Endodermal cell (in vitro differentiated cells): ENCODE results near the gene SH2B3. TPM values are rescaled to one million over a fixed set of nuclear protein-coding genes. Genes with fewer than 3 reads are reported as not detected.
A peak's percentile ranks its signal among the peaks of the same experiment; 100 is the strongest.

Experiments
- DNase-seq: peaks from one replicate; pipeline ENCODE4 v3.0.0-alpha.2; 2017
- H3K27ac ChIP-seq: 2 replicates; pipeline ENCODE4 v1.5.1; 2013; ENCODE audit warnings: mild to moderate bottlenecking, low read depth, low read length, moderate library complexity
- H3K27me3 ChIP-seq: 2 replicates; pipeline ENCODE4 v1.6.1; 2013; ENCODE audit warnings: mild to moderate bottlenecking, low read length, moderate library complexity; ENCODE audit not compliant: insufficient read depth, control insufficient read depth, poor library complexity, severe bottlenecking
- H3K36me3 ChIP-seq: 2 replicates; pipeline ENCODE4 v1.7.0; 2013; ENCODE audit warnings: mild to moderate bottlenecking, low read length, moderate library complexity; ENCODE audit not compliant: control insufficient read depth, insufficient read depth
- H3K4me1 ChIP-seq: one replicate; pipeline ENCODE4 v1.7.0; 2013; ENCODE audit warnings: low read length; ENCODE audit not compliant: control insufficient read depth, insufficient read depth
- H3K4me3 ChIP-seq: 2 replicates; pipeline ENCODE4 v1.5.1; 2013; ENCODE audit warnings: mild to moderate bottlenecking, low read length, moderate library complexity
- H3K9ac ChIP-seq: 2 replicates; pipeline ENCODE4 v1.6.1; 2013; ENCODE audit warnings: mild to moderate bottlenecking, low read length, moderate library complexity; ENCODE audit not compliant: poor library complexity, severe bottlenecking; ENCODE audit errors: extremely low read depth
- H3K9me3 ChIP-seq: 2 replicates; pipeline ENCODE4 v1.6.1; 2013; ENCODE audit warnings: mild to moderate bottlenecking, low read length, moderate library complexity; ENCODE audit not compliant: control insufficient read depth
- H3K27ac Mint-ChIP-seq: 2 replicates; pipeline ENCODE4 v1.8.0; 2020; ENCODE audit warnings: mixed read lengths
- H3K27me3 Mint-ChIP-seq: 2 replicates; pipeline ENCODE4 v1.8.0; 2021; ENCODE audit warnings: mild to moderate bottlenecking, mixed read lengths; ENCODE audit not compliant: insufficient read depth
- H3K36me3 Mint-ChIP-seq: 2 replicates; pipeline ENCODE4 v1.8.0; 2020; ENCODE audit warnings: low read depth, mixed read lengths
- H3K4me1 Mint-ChIP-seq: 2 replicates; pipeline ENCODE4 v1.8.0; 2020; ENCODE audit warnings: mixed read lengths
- H3K4me3 Mint-ChIP-seq: 2 replicates; pipeline ENCODE4 v1.8.0; 2020; ENCODE audit warnings: mild to moderate bottlenecking, moderate library complexity, mixed read lengths
- H3K9me3 Mint-ChIP-seq: 2 replicates; pipeline ENCODE4 v1.8.0; 2020; ENCODE audit warnings: mild to moderate bottlenecking, mixed read lengths
- whole genome bisulfite sequencing, 2 experiments: methylation state at CpG; one replicate each; pipeline versions ENCODE4 v1.1.5 to v1.1.7; 2013; ENCODE audit warnings: missing lambda C conversion rate in 2 of 2, mixed read lengths in 1 of 2; ENCODE audit not compliant: insufficient coverage in 1 of 2, insufficient read length in 1 of 2; 5-methylcytosine and 5-hydroxymethylcytosine counted together
- total RNA-seq, 2 donors: library from RNA; stranded (reverse); fragmentation: NEBNext Ultra II Directional in 1 of 2; extraction: Animal tissue kit (Norgen Biotek cat#: 25700) in 1 of 2; gene quantifications; 2 replicates in 1 of 2; 3 replicates in 1 of 2; pipeline ENCODE4 v1.2.1, GENCODE V29; 2021
- TF ChIP-seq, protein P1 (sequence below): fragments of 200-600 bp; sonication (generic); conservative IDR thresholded peaks from 2 replicates; pipeline ENCODE4 v1.5.0; 2021; ENCODE audit warnings: antibody characterized with exemption, mild to moderate bottlenecking

SH2B3 gene
- total RNA-seq, 2 donors from 2014 or later: 6.8 to 6.9 TPM

DNA sequence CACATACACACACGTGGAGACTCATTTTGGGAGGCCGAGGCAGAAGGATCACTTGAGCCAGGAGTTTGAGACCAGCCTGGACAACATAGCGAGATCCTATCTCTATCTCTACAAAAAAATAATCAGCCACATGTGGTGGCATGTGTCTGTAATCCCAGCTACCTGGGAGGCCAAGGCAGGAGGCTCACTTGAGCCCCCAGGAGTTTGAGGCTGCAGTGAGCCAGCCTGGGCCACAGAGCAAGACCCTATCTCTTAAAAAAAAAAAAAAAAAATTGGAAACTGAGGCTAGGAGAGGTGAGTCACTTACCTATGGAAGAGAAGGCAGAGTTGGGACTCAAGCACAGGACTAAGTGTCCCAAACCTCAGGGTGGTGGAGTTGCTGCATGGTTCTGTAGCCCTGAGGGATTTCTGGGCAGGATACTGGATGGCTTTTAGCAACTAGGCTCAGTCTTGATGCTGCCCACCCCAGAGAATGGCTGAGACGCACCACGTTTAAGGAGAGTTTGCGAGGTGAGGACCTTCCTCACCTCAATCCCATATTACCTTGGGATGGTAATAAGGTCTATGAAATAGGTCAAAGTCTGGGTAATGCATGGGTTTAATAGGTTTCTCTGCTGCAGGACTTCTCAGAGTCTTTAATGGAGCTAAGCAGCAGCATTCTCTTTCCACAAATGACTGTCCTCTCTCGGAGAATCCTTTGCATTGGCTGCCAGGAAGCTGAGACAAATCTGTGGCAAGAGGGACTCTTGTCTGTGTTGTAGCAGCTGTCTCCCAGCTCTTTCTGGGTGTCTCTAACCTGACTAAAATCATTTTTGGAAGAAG is 35.6 kb downstream of the SH2B3 start:
- peak; percentile 35 for DNase-seq
- H3K27me3 Mint-ChIP-seq: no peaks in the 10 kb centered on the region
- H3K36me3 Mint-ChIP-seq: peaks cover 48% of the 10 kb centered on the region
- Histone ChIP-seq H3K27me3 (no peaks in the 10 kb centered on the region), H3K4me3 (no peak overlapping the region), H3K9ac (no peak overlapping the region), H3K4me1 (peaks cover 3% of the 10 kb centered on the region), H3K27ac (no peak overlapping the region), H3K9me3 (no peaks in the 10 kb centered on the region), H3K36me3 (peaks cover 15% of the 10 kb centered on the region)
- H3K4me3 Mint-ChIP-seq: no peak overlapping the region
- TF ChIP-seq, protein P1, sequence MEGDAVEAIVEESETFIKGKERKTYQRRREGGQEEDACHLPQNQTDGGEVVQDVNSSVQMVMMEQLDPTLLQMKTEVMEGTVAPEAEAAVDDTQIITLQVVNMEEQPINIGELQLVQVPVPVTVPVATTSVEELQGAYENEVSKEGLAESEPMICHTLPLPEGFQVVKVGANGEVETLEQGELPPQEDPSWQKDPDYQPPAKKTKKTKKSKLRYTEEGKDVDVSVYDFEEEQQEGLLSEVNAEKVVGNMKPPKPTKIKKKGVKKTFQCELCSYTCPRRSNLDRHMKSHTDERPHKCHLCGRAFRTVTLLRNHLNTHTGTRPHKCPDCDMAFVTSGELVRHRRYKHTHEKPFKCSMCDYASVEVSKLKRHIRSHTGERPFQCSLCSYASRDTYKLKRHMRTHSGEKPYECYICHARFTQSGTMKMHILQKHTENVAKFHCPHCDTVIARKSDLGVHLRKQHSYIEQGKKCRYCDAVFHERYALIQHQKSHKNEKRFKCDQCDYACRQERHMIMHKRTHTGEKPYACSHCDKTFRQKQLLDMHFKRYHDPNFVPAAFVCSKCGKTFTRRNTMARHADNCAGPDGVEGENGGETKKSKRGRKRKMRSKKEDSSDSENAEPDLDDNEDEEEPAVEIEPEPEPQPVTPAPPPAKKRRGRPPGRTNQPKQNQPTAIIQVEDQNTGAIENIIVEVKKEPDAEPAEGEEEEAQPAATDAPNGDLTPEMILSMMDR: no peak
- H3K4me1 Mint-ChIP-seq: peaks cover 15% of the 10 kb centered on the region
- H3K9me3 Mint-ChIP-seq: no peaks in the 10 kb centered on the region
- H3K27ac Mint-ChIP-seq: peak overlapping the region; percentile 21
- WGBS, 2 experiments: 92 to 94% methylated on average over 4 to 6 of the region's 7 CpGs

DNA sequence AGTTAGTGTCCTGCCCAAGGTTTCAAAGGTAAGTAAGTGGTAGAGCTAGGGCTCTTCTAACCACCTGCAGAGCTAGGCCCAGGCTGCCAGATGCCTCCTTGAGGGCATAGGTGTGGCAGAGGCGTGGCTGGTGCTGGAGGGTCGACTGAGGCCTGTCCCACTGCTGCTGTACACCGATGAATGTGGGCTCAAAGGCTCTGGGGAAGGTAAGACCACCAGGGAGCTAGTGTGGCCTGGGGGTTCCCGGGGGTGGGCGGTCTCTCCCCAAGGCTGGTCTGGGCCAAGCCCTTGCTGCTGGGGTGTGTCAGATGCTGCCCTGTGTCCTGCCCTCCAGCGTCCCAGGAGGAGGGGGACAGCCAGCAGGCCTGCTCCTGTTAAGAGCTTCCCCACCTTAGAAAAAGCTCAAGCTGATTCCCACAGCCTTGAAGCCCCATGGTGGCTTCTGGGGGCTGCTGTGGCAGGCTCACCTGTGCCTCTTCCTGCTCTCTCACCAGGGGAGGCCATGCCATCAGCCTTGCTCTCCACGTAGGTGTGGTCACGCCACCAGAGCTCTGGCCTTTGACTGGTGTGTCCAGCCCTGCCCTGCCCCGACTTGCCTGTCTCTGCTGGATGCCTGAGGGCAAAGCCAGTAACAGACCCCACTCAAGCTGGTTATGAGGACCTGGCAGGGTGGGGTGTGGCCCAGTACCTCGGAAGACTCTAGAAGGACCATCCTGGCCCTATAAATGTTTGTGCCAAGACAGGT is 36.8 kb downstream of the SH2B3 start:
- Mint-ChIP-seq H3K27ac (peak overlapping the region; percentile 71), H3K4me1 (peaks cover 22% of the 10 kb centered on the region), H3K9me3 (no peaks in the 10 kb centered on the region), H3K36me3 (peaks cover 55% of the 10 kb centered on the region), H3K4me3 (no peak overlapping the region), H3K27me3 (no peaks in the 10 kb centered on the region)
- peaks cover 4% of the 10 kb centered on the region for H3K4me1 ChIP-seq
- no peaks in the 10 kb centered on the region for H3K27me3 ChIP-seq
- no peak overlapping the region for H3K27ac ChIP-seq
- no peak overlapping the region for H3K4me3 ChIP-seq
- H3K36me3 ChIP-seq: peaks cover 19% of the 10 kb centered on the region
- no peak overlapping the region for H3K9ac ChIP-seq
- 91 to 95% methylated on average over 6 to 10 of the region's 10 CpGs for WGBS, 2 experiments
- TF ChIP-seq, protein P1: no peak
- H3K9me3 ChIP-seq: no peaks in the 10 kb centered on the region
- peak; percentile 53 for DNase-seq

DNA sequence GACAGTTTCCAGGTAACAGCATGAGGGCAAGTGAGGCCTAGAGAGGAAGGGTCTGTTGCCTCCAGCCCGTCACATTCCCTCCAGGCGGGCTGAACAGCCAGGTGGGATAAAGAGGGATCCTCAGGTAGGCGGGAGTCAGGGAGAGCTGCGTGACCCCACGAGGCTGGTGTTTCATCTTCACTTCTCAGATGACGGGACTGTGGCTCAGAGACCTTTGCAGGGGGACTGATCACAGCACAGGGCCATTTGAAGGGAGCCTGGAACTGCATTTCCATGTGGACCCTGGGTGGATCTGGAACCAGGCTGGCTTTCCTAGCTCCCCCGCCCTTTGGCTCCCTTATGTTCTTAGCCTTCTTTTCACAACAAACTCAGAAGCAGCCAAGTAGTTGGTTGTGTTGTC is 37.4 kb downstream of the SH2B3 start:
- peaks cover 4% of the 10 kb centered on the region for H3K4me1 ChIP-seq
- H3K9ac ChIP-seq: no peak overlapping the region
- Mint-ChIP-seq H3K9me3 (no peaks in the 10 kb centered on the region), H3K36me3 (peaks cover 60% of the 10 kb centered on the region), H3K27me3 (no peaks in the 10 kb centered on the region), H3K27ac (peak overlapping the region; percentile 71), H3K4me1 (peaks cover 22% of the 10 kb centered on the region), H3K4me3 (no peak overlapping the region)
- H3K27ac ChIP-seq: no peak overlapping the region
- no peaks in the 10 kb centered on the region for H3K9me3 ChIP-seq
- H3K4me3 ChIP-seq: no peak overlapping the region
- DNase-seq: peak; percentile 48
- TF ChIP-seq, protein P1: no peak
- H3K36me3 ChIP-seq: peaks cover 25% of the 10 kb centered on the region
- WGBS, 2 experiments: 94 to 95% methylated on average over 7 of the region's 7 CpGs
- H3K27me3 ChIP-seq: no peaks in the 10 kb centered on the region
